GM04503 (cell line): Measurements from ENCODE around the gene CCDC87.
A peak's percentile ranks its signal among the peaks of the same experiment; 100 is the strongest.
"Not testable (repeated sequence)": the region's sequence is repeated elsewhere in the genome, so short reads cannot be mapped to it uniquely, and the experiment has no call there.

Experiments used
- DNase-seq: peaks from one replicate; pipeline ENCODE4 v3.0.0-alpha.2; 2012; ENCODE audit warnings: low read depth

CCDC87 gene

GRCh38 chr11:66550887-66551286 is 42.0 kb downstream of the CCDC87 start:
- DNase-seq = no peak

GRCh38 chr11:66549696-66550095 is 43.2 kb downstream of the CCDC87 start:
- DNase-seq = no peak

- DNase-seq = no peak
These were observed 43.9 kb downstream of the CCDC87 start for GRCh38 chr11:66548774-66549630.

- no peak for DNase-seq
These were observed 44.8 kb downstream of the CCDC87 start for GRCh38 chr11:66548041-66548440.

GRCh38 chr11:66547662-66548009 is 45.2 kb downstream of the CCDC87 start:
- no peak for DNase-seq

GRCh38 chr11:66546966-66547661 is 45.7 kb downstream of the CCDC87 start:
- DNase-seq = no peak

GRCh38 chr11:66546368-66546965 is 46.4 kb downstream of the CCDC87 start, which contains the start of gene ACTN3:
Gene ACTN3 (plus strand): TSS chr11:66546903. CDS start chr11:66546938, 35 bp downstream.
- DNase-seq = no peak

GRCh38 chr11:66545701-66546367 is 47.0 kb downstream of the CCDC87 start, which contains the start of gene ZDHHC24:
Gene ZDHHC24 (minus strand): TSS chr11:66546048. CDS start chr11:66546003, 45 bp downstream.
- DNase-seq = peak; percentile 87

- DNase-seq = not testable (repeated sequence)
These were observed 47.9 kb downstream of the CCDC87 start for GRCh38 chr11:66544952-66545351.

- no peak for DNase-seq
These were observed 49.4 kb downstream of the CCDC87 start for GRCh38 chr11:66543263-66544107.

- DNase-seq = no peak
These were observed 50.5 kb downstream of the CCDC87 start for GRCh38 chr11:66542362-66542761.

- DNase-seq = no peak
These were observed 51.0 kb downstream of the CCDC87 start for GRCh38 chr11:66541892-66542291.

- DNase-seq = not testable (repeated sequence)
These were observed 52.3 kb downstream of the CCDC87 start for GRCh38 chr11:66540598-66540997.
